ENCODE measurements around the gene CMIP. TPM values are rescaled to one million over a fixed set of nuclear protein-coding genes. Genes with fewer than 3 reads are reported as not detected.

Gene CMIP
- total and polyA plus RNA-seq, 10 of the 15 experiments (the other 5 are each of a cell fraction or from before 2014, with no cell fraction given), result 1.2 to 43.2 (median 4.4) TPM

- TF ChIP-seq, protein P1, sequence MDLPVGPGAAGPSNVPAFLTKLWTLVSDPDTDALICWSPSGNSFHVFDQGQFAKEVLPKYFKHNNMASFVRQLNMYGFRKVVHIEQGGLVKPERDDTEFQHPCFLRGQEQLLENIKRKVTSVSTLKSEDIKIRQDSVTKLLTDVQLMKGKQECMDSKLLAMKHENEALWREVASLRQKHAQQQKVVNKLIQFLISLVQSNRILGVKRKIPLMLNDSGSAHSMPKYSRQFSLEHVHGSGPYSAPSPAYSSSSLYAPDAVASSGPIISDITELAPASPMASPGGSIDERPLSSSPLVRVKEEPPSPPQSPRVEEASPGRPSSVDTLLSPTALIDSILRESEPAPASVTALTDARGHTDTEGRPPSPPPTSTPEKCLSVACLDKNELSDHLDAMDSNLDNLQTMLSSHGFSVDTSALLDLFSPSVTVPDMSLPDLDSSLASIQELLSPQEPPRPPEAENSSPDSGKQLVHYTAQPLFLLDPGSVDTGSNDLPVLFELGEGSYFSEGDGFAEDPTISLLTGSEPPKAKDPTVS (IDR thresholded peaks at IDR 0.05; ENCODE audit: low read depth, low read length), result no peak
- TF ChIP-seq ASH2L (IDR thresholded peaks at IDR 0.05; ENCODE audit: borderline replicate concordance, low read depth), result no peak
- no peak for TF ChIP-seq JUND (IDR thresholded peaks at IDR 0.05; ENCODE audit: low read depth, low read length)
- TF ChIP-seq CREM (IDR thresholded peaks at IDR 0.05; ENCODE audit: low read depth), result peak; percentile 23; the same call in 1 of the 2 replicates
- TF ChIP-seq, protein P2, sequence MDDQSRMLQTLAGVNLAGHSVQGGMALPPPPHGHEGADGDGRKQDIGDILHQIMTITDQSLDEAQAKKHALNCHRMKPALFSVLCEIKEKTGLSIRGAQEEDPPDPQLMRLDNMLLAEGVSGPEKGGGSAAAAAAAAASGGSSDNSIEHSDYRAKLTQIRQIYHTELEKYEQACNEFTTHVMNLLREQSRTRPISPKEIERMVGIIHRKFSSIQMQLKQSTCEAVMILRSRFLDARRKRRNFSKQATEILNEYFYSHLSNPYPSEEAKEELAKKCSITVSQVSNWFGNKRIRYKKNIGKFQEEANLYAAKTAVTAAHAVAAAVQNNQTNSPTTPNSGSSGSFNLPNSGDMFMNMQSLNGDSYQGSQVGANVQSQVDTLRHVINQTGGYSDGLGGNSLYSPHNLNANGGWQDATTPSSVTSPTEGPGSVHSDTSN (IDR thresholded peaks at IDR 0.05; ENCODE audit: insufficient replicate concordance, low read depth, low read length), result no peak
- TF ChIP-seq YY1 (IDR thresholded peaks at IDR 0.05; ENCODE audit: low read depth, low read length), result 0 out of 2 replicates have a peak, but pooled peaks have one; percentile 17
- no peak for TF ChIP-seq CEBPB (IDR thresholded peaks at IDR 0.05; ENCODE audit: borderline replicate concordance in 1 of 2, low read depth in 2 of 2, low read length in 2 of 2)
- no peak for TF ChIP-seq MTA2 (IDR thresholded peaks at IDR 0.05; ENCODE audit: low read depth)
- TF ChIP-seq EED (IDR thresholded peaks at IDR 0.05; ENCODE audit: low read depth), result peak; percentile 51
- TF ChIP-seq IKZF2 (IDR thresholded peaks at IDR 0.05), result no peak
- TF ChIP-seq CBX5 (IDR thresholded peaks at IDR 0.05; ENCODE audit: low read depth), result no peak
- TF ChIP-seq CBX3 (IDR thresholded peaks at IDR 0.05; ENCODE audit: borderline replicate concordance, low read depth), result no peak
- TF ChIP-seq JUNB (IDR thresholded peaks at IDR 0.05), result peak; percentile 63
- no peak for TF ChIP-seq RAD51 (IDR thresholded peaks at IDR 0.05)
- TF ChIP-seq ZSCAN29 (IDR thresholded peaks at IDR 0.05), result no peak
- TF ChIP-seq, protein P3, sequence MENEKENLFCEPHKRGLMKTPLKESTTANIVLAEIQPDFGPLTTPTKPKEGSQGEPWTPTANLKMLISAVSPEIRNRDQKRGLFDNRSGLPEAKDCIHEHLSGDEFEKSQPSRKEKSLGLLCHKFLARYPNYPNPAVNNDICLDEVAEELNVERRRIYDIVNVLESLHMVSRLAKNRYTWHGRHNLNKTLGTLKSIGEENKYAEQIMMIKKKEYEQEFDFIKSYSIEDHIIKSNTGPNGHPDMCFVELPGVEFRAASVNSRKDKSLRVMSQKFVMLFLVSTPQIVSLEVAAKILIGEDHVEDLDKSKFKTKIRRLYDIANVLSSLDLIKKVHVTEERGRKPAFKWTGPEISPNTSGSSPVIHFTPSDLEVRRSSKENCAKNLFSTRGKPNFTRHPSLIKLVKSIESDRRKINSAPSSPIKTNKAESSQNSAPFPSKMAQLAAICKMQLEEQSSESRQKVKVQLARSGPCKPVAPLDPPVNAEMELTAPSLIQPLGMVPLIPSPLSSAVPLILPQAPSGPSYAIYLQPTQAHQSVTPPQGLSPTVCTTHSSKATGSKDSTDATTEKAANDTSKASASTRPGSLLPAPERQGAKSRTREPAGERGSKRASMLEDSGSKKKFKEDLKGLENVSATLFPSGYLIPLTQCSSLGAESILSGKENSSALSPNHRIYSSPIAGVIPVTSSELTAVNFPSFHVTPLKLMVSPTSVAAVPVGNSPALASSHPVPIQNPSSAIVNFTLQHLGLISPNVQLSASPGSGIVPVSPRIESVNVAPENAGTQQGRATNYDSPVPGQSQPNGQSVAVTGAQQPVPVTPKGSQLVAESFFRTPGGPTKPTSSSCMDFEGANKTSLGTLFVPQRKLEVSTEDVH (IDR thresholded peaks at IDR 0.05; ENCODE audit: low read depth, partially characterized antibody), result no peak
- TF ChIP-seq, protein P4, sequence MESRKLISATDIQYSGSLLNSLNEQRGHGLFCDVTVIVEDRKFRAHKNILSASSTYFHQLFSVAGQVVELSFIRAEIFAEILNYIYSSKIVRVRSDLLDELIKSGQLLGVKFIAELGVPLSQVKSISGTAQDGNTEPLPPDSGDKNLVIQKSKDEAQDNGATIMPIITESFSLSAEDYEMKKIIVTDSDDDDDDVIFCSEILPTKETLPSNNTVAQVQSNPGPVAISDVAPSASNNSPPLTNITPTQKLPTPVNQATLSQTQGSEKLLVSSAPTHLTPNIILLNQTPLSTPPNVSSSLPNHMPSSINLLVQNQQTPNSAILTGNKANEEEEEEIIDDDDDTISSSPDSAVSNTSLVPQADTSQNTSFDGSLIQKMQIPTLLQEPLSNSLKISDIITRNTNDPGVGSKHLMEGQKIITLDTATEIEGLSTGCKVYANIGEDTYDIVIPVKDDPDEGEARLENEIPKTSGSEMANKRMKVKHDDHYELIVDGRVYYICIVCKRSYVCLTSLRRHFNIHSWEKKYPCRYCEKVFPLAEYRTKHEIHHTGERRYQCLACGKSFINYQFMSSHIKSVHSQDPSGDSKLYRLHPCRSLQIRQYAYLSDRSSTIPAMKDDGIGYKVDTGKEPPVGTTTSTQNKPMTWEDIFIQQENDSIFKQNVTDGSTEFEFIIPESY (IDR thresholded peaks at IDR 0.05), result no peak
- no peak for TF ChIP-seq SMAD5 (IDR thresholded peaks at IDR 0.05; ENCODE audit: low read depth)
- TF ChIP-seq, protein P5, sequence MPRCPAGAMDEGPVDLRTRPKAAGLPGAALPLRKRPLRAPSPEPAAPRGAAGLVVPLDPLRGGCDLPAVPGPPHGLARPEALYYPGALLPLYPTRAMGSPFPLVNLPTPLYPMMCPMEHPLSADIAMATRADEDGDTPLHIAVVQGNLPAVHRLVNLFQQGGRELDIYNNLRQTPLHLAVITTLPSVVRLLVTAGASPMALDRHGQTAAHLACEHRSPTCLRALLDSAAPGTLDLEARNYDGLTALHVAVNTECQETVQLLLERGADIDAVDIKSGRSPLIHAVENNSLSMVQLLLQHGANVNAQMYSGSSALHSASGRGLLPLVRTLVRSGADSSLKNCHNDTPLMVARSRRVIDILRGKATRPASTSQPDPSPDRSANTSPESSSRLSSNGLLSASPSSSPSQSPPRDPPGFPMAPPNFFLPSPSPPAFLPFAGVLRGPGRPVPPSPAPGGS (IDR thresholded peaks at IDR 0.05; ENCODE audit: borderline replicate concordance, insufficient read depth, low read depth, low read length, poor library complexity, severe bottlenecking), result peak; percentile 47
- no peak for TF ChIP-seq BACH1 (IDR thresholded peaks at IDR 0.05; ENCODE audit: borderline replicate concordance)
- no peak for TF ChIP-seq SREBF1 (IDR thresholded peaks at IDR 0.05; ENCODE audit: low read length)
These were observed 106.7 kb downstream of the CMIP start (continued) for GRCh38 chr16:81551151-81551808.

Measured in GM12878 (cell line).